Duodenal mucosa (tissue), 2 donors: Measurements from ENCODE around the gene TFRC.
"Not testable (repeated sequence)": the region's sequence is repeated elsewhere in the genome, so short reads cannot be mapped to it uniquely, and the experiment has no call there.

ENCODE experiments used
- H3K27ac ChIP-seq: one replicate; pipeline ENCODE4 v1.7.0; 2013; ENCODE audit warnings: low read depth, low read length
- H3K27me3 ChIP-seq, 2 donors: one replicate each; pipeline ENCODE4 v1.7.0; 2013; ENCODE audit warnings: low read length in 2 of 2, control low read depth in 1 of 2; ENCODE audit not compliant: insufficient read depth in 2 of 2, control insufficient read depth in 1 of 2
- H3K36me3 ChIP-seq, 2 donors: one replicate each; pipeline ENCODE4 v1.7.0; 2013; ENCODE audit warnings: low read length in 2 of 2, control low read depth in 1 of 2; ENCODE audit not compliant: insufficient read depth in 2 of 2, control insufficient read depth in 1 of 2
- H3K4me1 ChIP-seq, 2 donors: one replicate each; pipeline ENCODE4 v1.7.0; 2013; ENCODE audit warnings: low read length in 2 of 2, control low read depth in 1 of 2; ENCODE audit not compliant: insufficient read depth in 2 of 2, control insufficient read depth in 1 of 2
- H3K4me3 ChIP-seq, 2 donors: one replicate each; pipeline ENCODE4 v1.7.0; 2013; ENCODE audit warnings: low read length in 2 of 2, low read depth in 1 of 2
- H3K9ac ChIP-seq, 2 donors: one replicate each; pipeline ENCODE4 v1.7.0; 2013; ENCODE audit warnings: low read length in 2 of 2, low read depth in 1 of 2
- H3K9me3 ChIP-seq, 2 donors: one replicate each; pipeline ENCODE4 v1.7.0; 2013; ENCODE audit warnings: low read length in 2 of 2, control low read depth in 1 of 2; ENCODE audit not compliant: control insufficient read depth in 1 of 2

TFRC gene

DNA sequence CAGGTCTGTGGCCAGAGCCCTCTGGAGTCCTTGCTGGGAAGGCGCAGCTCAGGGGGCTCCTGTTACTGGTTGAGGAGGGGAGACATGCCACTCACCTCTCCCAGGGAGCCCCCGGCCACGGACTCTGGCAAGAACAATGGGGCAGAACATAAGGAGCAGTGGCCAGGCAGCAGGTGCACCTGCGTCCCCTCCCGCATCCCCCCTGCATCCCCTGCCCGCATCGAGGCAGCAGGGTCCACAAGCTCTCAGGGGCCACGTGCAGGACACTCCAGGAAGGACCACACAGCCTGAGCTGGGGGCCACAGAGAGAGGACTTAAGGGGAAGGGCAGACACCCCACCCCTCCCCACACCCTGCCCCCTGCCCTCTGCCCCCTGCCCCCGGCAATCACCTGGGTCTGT, 73.0 kb downstream of the TFRC start:
- Histone ChIP-seq H3K27ac (no peak overlapping the region), H3K4me1 (no peaks in the 10 kb centered on the region), H3K27me3 (no peaks in the 10 kb centered on the region), H3K9me3 (no peaks in the 10 kb centered on the region), H3K36me3 (no peaks in the 10 kb centered on the region), H3K4me3 (no peak overlapping the region), H3K9ac (no peak overlapping the region)

DNA sequence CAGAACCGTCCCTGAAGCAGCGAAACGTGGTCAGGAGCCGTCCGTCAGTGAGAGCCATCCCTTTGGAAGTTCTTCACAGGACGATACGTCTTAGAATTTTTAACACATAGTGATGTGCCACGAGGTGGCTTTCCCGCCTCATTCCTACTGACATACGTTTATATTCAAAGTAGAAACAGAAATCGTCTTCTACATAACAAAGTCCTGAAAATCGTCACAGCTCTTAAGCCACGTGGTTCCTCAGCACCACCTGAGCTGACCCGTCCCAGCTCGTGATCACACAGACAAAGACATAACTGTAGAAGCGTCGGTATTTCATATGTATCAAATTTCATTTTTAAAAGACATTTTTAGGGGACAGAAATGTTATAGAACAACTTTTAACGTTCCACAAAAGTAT, 73.5 kb downstream of the TFRC start:
- H3K27ac ChIP-seq, result no peak overlapping the region
- no peak overlapping the region for H3K9ac ChIP-seq
- H3K36me3 ChIP-seq, result no peaks in the 10 kb centered on the region
- no peaks in the 10 kb centered on the region for H3K4me1 ChIP-seq
- H3K27me3 ChIP-seq, result no peaks in the 10 kb centered on the region
- H3K9me3 ChIP-seq, result no peaks in the 10 kb centered on the region
- H3K4me3 ChIP-seq, result no peak overlapping the region

DNA sequence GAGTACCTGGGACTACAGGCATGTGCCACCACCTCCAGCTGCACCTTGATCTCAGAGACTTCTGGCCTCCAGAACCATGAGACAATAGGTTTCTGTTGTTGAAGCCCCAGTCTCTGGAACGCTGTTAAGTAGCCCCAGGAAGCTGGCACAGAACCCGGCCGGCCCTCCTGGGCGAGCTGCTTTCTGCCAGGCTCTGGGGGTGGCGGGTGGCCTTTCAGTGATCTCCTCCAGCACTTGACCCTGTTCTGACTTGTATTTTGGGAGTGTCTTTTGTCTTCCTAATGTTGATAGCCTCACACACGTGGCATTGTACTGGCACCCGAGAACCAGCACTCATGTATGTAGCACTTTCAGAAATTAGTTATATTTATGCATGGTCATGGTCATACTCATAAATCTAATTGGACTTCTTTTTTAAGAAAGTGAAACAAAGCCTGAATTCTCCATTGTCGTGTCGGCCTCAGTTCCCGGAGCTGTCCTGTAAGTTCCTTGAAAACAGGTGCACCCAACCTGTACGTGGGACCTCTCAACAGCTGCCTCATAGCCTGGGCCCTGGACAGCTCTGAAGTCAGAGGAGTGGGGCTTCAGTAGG, 74.0 kb downstream of the TFRC start:
- Histone ChIP-seq H3K27ac (no peak overlapping the region), H3K9me3 (no peaks in the 10 kb centered on the region), H3K27me3 (no peaks in the 10 kb centered on the region), H3K4me3 (no peak overlapping the region), H3K4me1 (no peaks in the 10 kb centered on the region), H3K9ac (no peak overlapping the region), H3K36me3 (no peaks in the 10 kb centered on the region)

DNA sequence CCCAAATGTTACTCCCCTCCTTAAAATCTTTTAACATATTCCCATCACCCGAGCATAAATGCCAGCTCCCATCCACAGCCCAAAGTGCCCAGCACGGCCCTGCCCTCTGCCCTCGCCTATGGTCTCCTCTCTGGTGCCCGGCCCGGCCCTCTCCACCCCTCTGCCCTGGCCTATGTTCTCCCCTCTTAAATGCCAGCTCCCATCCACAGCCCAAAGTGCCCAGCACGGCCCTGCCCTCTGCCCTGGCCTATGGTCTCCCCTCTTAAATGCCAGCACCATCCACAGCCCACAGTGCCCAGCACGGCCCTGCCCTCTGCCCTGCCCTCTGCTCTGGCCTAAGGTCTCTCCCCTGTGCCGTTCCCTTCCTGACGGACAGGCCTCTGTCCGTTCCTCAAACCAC, 76.6 kb downstream of the TFRC start:
- not testable (repeated sequence) for H3K9me3 ChIP-seq, H3K9ac ChIP-seq, H3K4me1 ChIP-seq, H3K27ac ChIP-seq, H3K27me3 ChIP-seq, H3K4me3 ChIP-seq, H3K36me3 ChIP-seq

DNA sequence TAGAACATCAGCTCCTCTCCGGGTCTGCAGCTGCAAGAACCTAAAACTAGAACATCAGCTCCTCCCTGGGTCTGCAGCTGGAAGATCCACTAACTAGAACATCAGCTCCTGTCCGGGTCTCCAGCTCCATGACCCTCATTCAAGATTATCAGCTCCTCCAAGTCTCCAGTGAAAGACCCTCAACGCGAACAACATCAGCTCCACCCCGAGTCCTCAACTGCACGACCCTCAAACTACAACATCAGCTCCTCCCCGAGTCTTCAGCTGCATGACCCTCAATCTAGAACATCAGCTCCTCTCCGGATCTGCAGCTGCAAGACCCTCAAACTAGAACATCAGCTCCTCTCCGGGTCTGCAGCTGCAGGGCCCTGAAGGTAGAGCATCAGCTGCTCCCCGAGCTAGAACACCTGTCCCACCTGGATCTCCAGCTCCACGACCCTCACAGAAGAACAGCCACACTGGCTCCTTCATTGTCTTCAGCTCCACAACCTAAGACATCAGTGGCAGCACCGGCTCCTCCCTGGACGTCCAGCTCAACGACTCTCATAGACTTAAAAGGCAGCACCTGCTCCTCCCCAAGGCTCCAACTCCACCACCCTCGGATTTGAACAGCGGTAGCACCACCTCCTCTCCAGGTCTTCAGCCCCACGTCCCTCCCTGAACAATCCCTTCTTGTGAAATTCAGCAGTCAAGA, 77.4 kb downstream of the TFRC start:
- not testable (repeated sequence) for H3K4me3 ChIP-seq, H3K4me1 ChIP-seq, H3K9ac ChIP-seq, H3K27ac ChIP-seq, H3K36me3 ChIP-seq, H3K9me3 ChIP-seq, H3K27me3 ChIP-seq

DNA sequence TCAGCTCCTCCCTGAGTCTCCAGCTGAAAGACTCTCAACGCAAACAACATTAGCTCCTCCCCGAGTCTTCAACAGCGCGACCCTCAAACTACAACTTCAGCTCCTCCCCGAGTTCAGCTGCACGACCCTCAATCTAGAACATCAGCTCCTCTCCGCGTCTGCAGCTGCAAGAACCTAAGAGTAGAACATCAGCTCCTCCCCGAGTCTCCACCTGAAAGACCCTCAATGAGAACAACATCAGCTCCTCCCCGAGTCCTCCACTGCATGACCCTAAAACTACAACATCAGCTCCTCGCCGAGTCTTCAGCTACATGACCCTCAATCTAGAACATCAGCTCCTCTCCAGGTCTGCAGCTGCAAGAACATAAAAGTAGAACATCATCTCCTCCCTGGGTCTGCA, 78.3 kb downstream of the TFRC start:
- Histone ChIP-seq H3K27ac (no peak overlapping the region), H3K36me3 (no peaks in the 10 kb centered on the region), H3K4me3 (no peak overlapping the region), H3K9ac (no peak overlapping the region), H3K27me3 (no peaks in the 10 kb centered on the region), H3K4me1 (no peaks in the 10 kb centered on the region), H3K9me3 (no peaks in the 10 kb centered on the region)

DNA sequence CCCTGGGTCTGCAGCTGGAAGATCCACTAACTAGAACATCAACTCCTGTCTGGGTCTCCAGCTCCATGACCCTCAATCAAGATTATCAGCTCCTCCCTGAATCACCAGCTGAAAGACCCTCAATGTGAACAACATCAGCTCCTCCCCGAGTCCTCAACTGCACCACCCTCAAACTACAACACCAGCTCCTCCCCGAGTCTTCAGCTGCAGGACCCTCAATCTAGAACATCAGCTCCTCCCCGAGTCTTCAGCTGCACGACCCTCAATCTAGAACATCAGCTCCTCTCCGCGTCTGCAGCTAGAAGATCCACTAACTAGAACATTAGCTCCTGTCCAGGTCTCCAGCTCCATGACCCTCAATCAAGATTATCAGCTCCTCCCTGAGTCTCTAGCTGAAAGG, 79.2 kb downstream of the TFRC start:
- not testable (repeated sequence) for H3K4me1 ChIP-seq, H3K9ac ChIP-seq

DNA sequence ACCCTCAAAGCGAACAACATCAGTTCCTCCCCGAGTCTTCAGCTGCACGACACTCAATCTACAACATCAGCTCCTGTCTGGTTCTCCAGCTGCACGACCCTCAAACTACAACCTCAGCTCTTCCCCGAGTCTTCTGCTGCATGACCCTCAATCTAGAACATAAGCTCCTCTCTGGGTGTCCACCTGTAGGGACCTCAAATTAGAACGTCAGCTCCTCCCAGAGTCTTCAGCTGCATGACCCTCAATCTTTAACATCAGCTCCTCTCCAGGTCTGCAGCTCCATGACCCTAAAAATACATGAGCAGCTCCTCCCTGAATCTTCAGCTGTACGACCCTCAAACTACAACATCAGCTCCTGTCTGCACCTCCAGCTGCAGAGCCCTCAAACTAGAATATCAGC, 80.7 kb downstream of the TFRC start:
- H3K9me3 ChIP-seq, H3K4me3 ChIP-seq, H3K27me3 ChIP-seq, H3K36me3 ChIP-seq, H3K27ac ChIP-seq, H3K9ac ChIP-seq, H3K4me1 ChIP-seq: not testable (repeated sequence)

More for the DNA sequence above, 79.2 kb downstream of the TFRC start:
- not testable (repeated sequence) for H3K27ac ChIP-seq, H3K9me3 ChIP-seq, H3K27me3 ChIP-seq, H3K4me3 ChIP-seq, H3K36me3 ChIP-seq

DNA sequence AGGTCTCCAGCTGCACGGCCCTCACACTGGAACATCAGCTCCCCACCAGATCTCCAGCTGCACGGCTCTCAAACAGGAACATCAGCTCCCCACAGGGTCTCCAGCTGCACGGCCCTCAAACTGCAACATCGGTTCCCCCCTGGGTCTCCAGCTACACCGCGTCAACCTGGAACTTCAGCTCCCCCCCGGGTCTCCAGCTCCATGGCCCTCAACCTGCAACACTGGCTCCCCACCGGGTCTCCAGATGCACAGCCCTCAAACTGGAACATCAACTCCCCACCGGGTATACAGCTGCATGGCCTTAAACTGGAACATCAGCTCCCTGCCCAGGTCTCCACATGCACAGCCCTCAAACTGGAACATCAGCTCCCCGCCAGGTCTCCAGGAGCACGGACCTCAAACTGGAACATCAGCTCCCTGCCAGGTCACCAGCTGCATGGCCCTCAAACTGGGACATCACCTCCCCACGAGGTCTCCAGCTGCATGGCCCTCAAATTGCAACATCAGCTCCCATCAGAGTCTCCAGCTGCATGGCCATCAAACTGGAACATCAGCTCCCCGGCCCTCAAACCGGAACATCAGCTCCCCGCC, 81.4 kb downstream of the TFRC start:
- not testable (repeated sequence) for H3K4me1 ChIP-seq, H3K27ac ChIP-seq, H3K9me3 ChIP-seq, H3K9ac ChIP-seq, H3K27me3 ChIP-seq, H3K36me3 ChIP-seq, H3K4me3 ChIP-seq

DNA sequence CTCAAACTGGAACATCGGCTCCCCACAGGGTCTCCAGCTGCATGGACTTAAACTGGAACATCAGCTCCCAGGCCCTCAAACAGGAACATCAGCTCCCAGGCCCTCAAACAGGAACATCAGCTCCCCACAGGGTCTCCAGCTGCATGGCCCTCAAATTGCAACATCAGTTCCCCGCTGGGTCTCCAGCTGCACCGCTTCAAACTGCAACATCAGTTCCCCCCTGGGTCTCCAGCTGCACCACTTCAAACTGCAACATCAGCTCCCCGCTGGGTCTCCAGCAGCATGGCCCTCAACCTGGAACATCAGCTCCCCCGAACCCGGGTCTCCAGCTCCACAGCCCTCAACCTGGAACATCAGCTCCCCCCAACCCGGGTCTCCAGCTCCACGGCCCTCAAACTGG, 82.0 kb downstream of the TFRC start:
- H3K9me3 ChIP-seq, result no peaks in the 10 kb centered on the region
- H3K9ac ChIP-seq, result no peak overlapping the region
- no peaks in the 10 kb centered on the region for H3K27me3 ChIP-seq

More for the DNA sequence above, 82.0 kb downstream of the TFRC start:
- Histone ChIP-seq H3K4me3 (no peak overlapping the region), H3K36me3 (no peaks in the 10 kb centered on the region), H3K4me1 (no peaks in the 10 kb centered on the region), H3K27ac (no peak overlapping the region)
